HepG2 (cell line): Measurements from ENCODE around the gene ANKUB1. TPM values are rescaled to one million over a fixed set of nuclear protein-coding genes. Genes with fewer than 3 reads are reported as not detected.

Source experiments
- CAMTA2 ChIP-seq: sonication (generic); formaldehyde crosslinking; IDR thresholded peaks from 2 replicates; pipeline ENCODE4 v1.4.0; 2020; ENCODE audit warnings: mild to moderate bottlenecking, missing genetic modification reagents, borderline replicate concordance
- CBX1 ChIP-seq: IDR thresholded peaks from one replicate; pipeline ENCODE4 v1.6.1; 2016; ENCODE audit warnings: antibody characterized with exemption, low read depth
- DMAP1 ChIP-seq: IDR thresholded peaks from 2 replicates; pipeline ENCODE4 v1.6.1; 2016
- polyA plus RNA-seq, 8 experiments: library from polyadenylated mRNA; depleted of rRNA in 3 of 8; stranded (reverse) in 7 of 8; unstranded in 1 of 8; fragments of >200 nt; fragmentation: Illumina TruSeq in 4 of 8; extraction: Trizol in 4 of 8; gene quantifications; 2 replicates each; pipeline versions ENCODE4 v1.2.1 to v1.2.3, GENCODE V29; 2011 to 2016; ENCODE audit warnings: low read depth in 4 of 8, missing spikeins in 1 of 8, mixed read lengths in 1 of 8; ENCODE audit not compliant: insufficient read depth in 1 of 8
- total RNA-seq, 5 experiments: library from RNA; depleted of rRNA; stranded (reverse); fragments of >200 nt; fragmentation: Illumina TruSeq; extraction: Trizol; gene quantifications; 2 replicates each; pipeline ENCODE4 v1.2.3, GENCODE V29; 2016; ENCODE audit warnings: low read depth in 1 of 5
- TF ChIP-seq, protein P1 (sequence below): IDR thresholded peaks from 2 replicates; pipeline ENCODE4 v1.6.1; 2016; ENCODE audit warnings: low read depth, missing genetic modification reagents, missing compliant biosample characterization
- TF ChIP-seq, protein P2 (sequence below): sonication (generic); formaldehyde crosslinking; IDR thresholded peaks from 2 replicates; pipeline ENCODE4 v1.4.0; 2020; ENCODE audit warnings: missing genetic modification reagents, mild to moderate bottlenecking, borderline replicate concordance
- TF ChIP-seq, protein P3 (sequence below), 2 experiments: sonication (generic) in 1 of 2; formaldehyde crosslinking in 1 of 2; IDR thresholded peaks; 2 replicates each; pipeline versions ENCODE4 v1.6.1 to v1.9.0; 2014 to 2022; ENCODE audit warnings: antibody characterized with exemption in 1 of 2, borderline replicate concordance in 1 of 2, inconsistent platforms in 1 of 2, low read depth in 1 of 2, missing genetic modification reagents in 1 of 2
- TF ChIP-seq, protein P4 (sequence below): sonication (generic); formaldehyde crosslinking; IDR thresholded peaks from 2 replicates; pipeline ENCODE4 v1.4.0; 2020; ENCODE audit warnings: missing genetic modification reagents
- TF ChIP-seq, protein P5 (sequence below): sonication (generic); formaldehyde crosslinking; IDR thresholded peaks from 2 replicates; pipeline ENCODE4 v1.5.0; 2020; ENCODE audit warnings: missing genetic modification reagents

ANKUB1 gene
- total and polyA plus RNA-seq, 2 of the 13 experiments (the other 11 are each of a cell fraction or from before 2014, with no cell fraction given): not detected

DNA sequence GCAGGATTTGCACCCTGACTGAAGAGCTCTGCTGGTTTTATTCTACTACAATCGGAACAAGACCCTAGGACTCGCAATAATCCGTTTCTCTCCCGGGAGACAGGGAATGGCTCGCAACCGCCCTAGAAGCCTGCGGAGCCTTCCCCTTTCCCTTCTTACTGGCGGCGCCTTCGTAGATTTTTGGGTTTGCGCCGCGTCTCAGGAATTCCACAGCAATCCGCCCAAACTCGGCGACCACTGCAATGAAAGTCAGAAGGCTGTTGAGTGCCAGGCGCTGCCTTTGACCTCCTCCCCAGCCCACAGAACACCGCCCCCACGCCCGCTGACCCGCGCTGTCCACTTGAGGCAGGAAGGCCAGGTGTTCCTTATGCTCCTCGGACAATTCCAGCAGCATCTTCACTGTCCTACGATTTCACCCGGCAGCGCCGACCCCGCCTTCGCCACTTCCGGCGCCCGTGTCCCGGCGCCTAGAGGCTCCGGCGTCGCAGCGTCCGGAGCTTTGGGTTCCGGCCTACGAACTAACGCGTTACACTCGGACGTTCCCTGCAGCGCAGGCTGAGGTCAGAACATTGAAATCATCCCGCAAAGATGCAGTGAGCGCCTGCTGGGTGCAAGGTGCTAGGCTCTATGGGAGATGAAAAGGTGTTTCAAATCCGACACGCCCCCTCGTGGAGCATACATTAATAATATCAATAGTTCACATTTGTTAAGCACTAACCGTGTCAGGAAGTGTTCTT is 40.1 kb downstream of the ANKUB1 start, which contains the start of gene COMMD2 (continued):
- TF ChIP-seq, protein P1, sequence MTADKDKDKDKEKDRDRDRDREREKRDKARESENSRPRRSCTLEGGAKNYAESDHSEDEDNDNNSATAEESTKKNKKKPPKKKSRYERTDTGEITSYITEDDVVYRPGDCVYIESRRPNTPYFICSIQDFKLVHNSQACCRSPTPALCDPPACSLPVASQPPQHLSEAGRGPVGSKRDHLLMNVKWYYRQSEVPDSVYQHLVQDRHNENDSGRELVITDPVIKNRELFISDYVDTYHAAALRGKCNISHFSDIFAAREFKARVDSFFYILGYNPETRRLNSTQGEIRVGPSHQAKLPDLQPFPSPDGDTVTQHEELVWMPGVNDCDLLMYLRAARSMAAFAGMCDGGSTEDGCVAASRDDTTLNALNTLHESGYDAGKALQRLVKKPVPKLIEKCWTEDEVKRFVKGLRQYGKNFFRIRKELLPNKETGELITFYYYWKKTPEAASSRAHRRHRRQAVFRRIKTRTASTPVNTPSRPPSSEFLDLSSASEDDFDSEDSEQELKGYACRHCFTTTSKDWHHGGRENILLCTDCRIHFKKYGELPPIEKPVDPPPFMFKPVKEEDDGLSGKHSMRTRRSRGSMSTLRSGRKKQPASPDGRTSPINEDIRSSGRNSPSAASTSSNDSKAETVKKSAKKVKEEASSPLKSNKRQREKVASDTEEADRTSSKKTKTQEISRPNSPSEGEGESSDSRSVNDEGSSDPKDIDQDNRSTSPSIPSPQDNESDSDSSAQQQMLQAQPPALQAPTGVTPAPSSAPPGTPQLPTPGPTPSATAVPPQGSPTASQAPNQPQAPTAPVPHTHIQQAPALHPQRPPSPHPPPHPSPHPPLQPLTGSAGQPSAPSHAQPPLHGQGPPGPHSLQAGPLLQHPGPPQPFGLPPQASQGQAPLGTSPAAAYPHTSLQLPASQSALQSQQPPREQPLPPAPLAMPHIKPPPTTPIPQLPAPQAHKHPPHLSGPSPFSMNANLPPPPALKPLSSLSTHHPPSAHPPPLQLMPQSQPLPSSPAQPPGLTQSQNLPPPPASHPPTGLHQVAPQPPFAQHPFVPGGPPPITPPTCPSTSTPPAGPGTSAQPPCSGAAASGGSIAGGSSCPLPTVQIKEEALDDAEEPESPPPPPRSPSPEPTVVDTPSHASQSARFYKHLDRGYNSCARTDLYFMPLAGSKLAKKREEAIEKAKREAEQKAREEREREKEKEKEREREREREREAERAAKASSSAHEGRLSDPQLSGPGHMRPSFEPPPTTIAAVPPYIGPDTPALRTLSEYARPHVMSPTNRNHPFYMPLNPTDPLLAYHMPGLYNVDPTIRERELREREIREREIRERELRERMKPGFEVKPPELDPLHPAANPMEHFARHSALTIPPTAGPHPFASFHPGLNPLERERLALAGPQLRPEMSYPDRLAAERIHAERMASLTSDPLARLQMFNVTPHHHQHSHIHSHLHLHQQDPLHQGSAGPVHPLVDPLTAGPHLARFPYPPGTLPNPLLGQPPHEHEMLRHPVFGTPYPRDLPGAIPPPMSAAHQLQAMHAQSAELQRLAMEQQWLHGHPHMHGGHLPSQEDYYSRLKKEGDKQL (CRISPR knock-in tag): 0 out of 2 replicates have a peak, but pooled peaks have one; percentile 51
- TF ChIP-seq, protein P2, sequence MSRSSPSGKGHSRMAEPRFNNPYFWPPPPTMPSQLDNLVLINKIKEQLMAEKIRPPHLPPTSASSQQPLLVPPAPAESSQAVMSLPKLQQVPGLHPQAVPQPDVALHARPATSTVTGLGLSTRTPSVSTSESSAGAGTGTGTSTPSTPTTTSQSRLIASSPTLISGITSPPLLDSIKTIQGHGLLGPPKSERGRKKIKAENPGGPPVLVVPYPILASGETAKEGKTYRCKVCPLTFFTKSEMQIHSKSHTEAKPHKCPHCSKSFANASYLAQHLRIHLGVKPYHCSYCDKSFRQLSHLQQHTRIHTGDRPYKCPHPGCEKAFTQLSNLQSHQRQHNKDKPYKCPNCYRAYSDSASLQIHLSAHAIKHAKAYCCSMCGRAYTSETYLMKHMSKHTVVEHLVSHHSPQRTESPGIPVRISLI (CRISPR knock-in tag): peak; percentile 52; the same call in 1 of the 2 replicates
- TF ChIP-seq, protein P3, sequence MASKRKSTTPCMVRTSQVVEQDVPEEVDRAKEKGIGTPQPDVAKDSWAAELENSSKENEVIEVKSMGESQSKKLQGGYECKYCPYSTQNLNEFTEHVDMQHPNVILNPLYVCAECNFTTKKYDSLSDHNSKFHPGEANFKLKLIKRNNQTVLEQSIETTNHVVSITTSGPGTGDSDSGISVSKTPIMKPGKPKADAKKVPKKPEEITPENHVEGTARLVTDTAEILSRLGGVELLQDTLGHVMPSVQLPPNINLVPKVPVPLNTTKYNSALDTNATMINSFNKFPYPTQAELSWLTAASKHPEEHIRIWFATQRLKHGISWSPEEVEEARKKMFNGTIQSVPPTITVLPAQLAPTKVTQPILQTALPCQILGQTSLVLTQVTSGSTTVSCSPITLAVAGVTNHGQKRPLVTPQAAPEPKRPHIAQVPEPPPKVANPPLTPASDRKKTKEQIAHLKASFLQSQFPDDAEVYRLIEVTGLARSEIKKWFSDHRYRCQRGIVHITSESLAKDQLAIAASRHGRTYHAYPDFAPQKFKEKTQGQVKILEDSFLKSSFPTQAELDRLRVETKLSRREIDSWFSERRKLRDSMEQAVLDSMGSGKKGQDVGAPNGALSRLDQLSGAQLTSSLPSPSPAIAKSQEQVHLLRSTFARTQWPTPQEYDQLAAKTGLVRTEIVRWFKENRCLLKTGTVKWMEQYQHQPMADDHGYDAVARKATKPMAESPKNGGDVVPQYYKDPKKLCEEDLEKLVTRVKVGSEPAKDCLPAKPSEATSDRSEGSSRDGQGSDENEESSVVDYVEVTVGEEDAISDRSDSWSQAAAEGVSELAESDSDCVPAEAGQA (IDR thresholded peaks at IDR 0.05; ENCODE audit: low read depth): peak; percentile 76; the same call in 1 of the 2 replicates
- TF ChIP-seq, protein P3 (CRISPR knock-in tag; IDR thresholded peaks at IDR 0.05; ENCODE audit: borderline replicate concordance): peak; percentile 70; the same call in 1 of the 2 replicates
- peak; percentile 92; the same call in 1 of the 2 replicates for TF ChIP-seq DMAP1 (CRISPR knock-in tag)
- TF ChIP-seq CBX1: peak; percentile 96
- TF ChIP-seq, protein P4, sequence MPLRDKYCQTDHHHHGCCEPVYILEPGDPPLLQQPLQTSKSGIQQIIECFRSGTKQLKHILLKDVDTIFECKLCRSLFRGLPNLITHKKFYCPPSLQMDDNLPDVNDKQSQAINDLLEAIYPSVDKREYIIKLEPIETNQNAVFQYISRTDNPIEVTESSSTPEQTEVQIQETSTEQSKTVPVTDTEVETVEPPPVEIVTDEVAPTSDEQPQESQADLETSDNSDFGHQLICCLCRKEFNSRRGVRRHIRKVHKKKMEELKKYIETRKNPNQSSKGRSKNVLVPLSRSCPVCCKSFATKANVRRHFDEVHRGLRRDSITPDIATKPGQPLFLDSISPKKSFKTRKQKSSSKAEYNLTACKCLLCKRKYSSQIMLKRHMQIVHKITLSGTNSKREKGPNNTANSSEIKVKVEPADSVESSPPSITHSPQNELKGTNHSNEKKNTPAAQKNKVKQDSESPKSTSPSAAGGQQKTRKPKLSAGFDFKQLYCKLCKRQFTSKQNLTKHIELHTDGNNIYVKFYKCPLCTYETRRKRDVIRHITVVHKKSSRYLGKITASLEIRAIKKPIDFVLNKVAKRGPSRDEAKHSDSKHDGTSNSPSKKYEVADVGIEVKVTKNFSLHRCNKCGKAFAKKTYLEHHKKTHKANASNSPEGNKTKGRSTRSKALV: peak; percentile 91
- TF ChIP-seq CAMTA2 (CRISPR knock-in tag): no peak
- TF ChIP-seq, protein P5, sequence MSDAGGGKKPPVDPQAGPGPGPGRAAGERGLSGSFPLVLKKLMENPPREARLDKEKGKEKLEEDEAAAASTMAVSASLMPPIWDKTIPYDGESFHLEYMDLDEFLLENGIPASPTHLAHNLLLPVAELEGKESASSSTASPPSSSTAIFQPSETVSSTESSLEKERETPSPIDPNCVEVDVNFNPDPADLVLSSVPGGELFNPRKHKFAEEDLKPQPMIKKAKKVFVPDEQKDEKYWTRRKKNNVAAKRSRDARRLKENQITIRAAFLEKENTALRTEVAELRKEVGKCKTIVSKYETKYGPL (CRISPR knock-in tag): no peak
